GM18517 (cell line): ENCODE data around the gene ANKFY1.

Experiments used
- ATAC-seq: cut with Tn5 transposase; IDR thresholded peaks from one replicate; pipeline ENCODE4 v1.9.1; 2021; ENCODE audit warnings: mild to moderate bottlenecking, moderate library complexity; ENCODE audit not compliant: unreplicated experiment

Gene ANKFY1

GRCh38 chr17:4125552-4125951 lies 138.2 kb downstream of the ANKFY1 start:
- ATAC-seq: no peak

- no peak for ATAC-seq
Measured at GRCh38 chr17:4124999-4125398, 138.8 kb downstream of the ANKFY1 start.

GRCh38 chr17:4120332-4120731 lies 143.4 kb downstream of the ANKFY1 start:
- ATAC-seq: no peak

GRCh38 chr17:4119299-4119698 lies 144.5 kb downstream of the ANKFY1 start:
- ATAC-seq: no peak

- no peak for ATAC-seq
Measured at GRCh38 chr17:4118015-4118743, 145.6 kb downstream of the ANKFY1 start.

- ATAC-seq: no peak
Measured at GRCh38 chr17:4116516-4116915, 147.3 kb downstream of the ANKFY1 start.
